ENCODE results near the gene FBXO8. TPM values are rescaled to one million over a fixed set of nuclear protein-coding genes. Genes with fewer than 3 reads are reported as not detected.
A peak's percentile ranks its signal among the peaks of the same experiment; 100 is the strongest.

Gene FBXO8
- total and polyA plus RNA-seq, 9 donors: 12.0 to 22.0 (median 14.5) TPM

DNA sequence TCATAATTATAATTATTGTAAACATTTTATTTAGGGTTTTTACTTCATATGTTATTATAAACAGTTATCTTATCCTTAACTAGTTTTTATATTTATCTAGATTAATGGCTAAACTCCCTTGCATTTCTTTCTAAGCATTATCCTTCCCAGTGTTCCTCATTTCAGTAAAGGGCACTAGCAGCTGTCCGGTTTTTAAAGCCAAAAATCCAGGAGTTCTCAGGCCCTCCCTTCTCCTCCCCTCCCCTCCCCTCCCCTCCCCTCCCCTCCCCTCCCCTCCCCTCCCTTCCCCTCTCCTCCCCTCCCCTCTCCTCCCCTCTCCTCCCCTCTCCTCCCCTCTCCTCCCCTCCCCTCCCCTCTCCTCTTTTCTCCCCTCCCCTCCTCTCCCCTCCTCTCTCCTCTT is 58.9 kb downstream of the FBXO8 start:
- no peak for DNase-seq
- H3K27ac ChIP-seq (ENCODE audit: low read length): no peak overlapping the region
- no peak overlapping the region for H3K4me3 ChIP-seq (ENCODE audit: low read length)
- no peaks in the 10 kb centered on the region for H3K9me3 ChIP-seq (replicated peaks; ENCODE audit: control insufficient read depth, low read depth, low read length)
- WGBS (ENCODE audit: insufficient coverage): no CpG with 5 or more reads among the region's 1 CpG
- H3K27me3 ChIP-seq (ENCODE audit: control insufficient read depth, insufficient read depth, low read length): peaks cover 9% of the 10 kb centered on the region
- no peaks in the 10 kb centered on the region for H3K4me1 ChIP-seq (ENCODE audit: control insufficient read depth, insufficient read depth, low read length)
- H3K36me3 ChIP-seq (ENCODE audit: control insufficient read depth, insufficient read depth, low read length): no peaks in the 10 kb centered on the region

DNA sequence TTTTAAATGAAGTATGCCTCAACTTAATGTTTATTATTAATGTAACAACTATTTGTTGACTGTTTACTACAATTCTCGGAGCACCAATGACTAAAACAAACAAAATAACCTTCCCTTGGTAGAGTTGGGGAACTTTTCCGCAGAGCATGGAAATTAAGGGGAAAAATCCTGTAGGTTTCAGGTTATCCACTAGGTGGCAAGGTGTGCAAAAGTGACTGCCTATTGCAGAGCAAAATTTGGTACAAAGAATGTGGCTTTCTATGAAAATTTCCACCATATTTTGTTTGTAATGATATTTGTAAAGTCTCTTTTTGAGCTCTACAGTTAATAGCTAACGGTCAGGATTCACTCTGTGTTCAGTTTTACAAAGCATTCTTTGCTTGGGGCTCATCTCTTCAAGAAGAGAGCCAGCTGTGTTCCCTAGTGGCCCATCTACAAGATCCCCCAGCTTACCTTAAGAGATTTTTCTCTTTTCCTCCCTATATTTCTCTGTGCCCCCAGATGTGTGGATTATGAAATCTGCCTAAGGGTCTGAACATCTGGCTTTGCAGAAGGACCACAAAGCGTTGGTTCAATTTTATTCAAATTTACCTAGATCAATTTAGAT is 61.1 kb downstream of the FBXO8 start:
- H3K4me1 ChIP-seq (ENCODE audit: control insufficient read depth, insufficient read depth, low read length): peaks cover 11% of the 10 kb centered on the region
- WGBS (ENCODE audit: insufficient coverage): 40% methylated on average over 1 of the region's 4 CpGs
- no peaks in the 10 kb centered on the region for H3K9me3 ChIP-seq (replicated peaks; ENCODE audit: control insufficient read depth, low read depth, low read length)
- no peak overlapping the region for H3K4me3 ChIP-seq (ENCODE audit: low read length)
- no peaks in the 10 kb centered on the region for H3K36me3 ChIP-seq (ENCODE audit: control insufficient read depth, insufficient read depth, low read length)
- H3K27me3 ChIP-seq (ENCODE audit: control insufficient read depth, insufficient read depth, low read length): peaks cover 22% of the 10 kb centered on the region
- DNase-seq: peak; percentile 22
- H3K27ac ChIP-seq (ENCODE audit: low read length): no peak overlapping the region

GRCh38 chr4:174218127-174218790 is 65.2 kb downstream of the FBXO8 start:
- no peak for DNase-seq
- 24% methylated on average over 7 of the region's 26 CpGs for WGBS (ENCODE audit: insufficient coverage)
- Histone ChIP-seq H3K36me3 (ENCODE audit: control insufficient read depth, insufficient read depth, low read length) (no peaks in the 10 kb centered on the region), H3K4me3 (ENCODE audit: low read length) (peak overlapping the region; percentile 28), H3K4me1 (ENCODE audit: control insufficient read depth, insufficient read depth, low read length) (peaks cover 31% of the 10 kb centered on the region), H3K27ac (ENCODE audit: low read length) (no peak overlapping the region), H3K9me3 (replicated peaks; ENCODE audit: control insufficient read depth, low read depth, low read length) (no peaks in the 10 kb centered on the region), H3K27me3 (ENCODE audit: control insufficient read depth, insufficient read depth, low read length) (peaks cover 50% of the 10 kb centered on the region)

DNA sequence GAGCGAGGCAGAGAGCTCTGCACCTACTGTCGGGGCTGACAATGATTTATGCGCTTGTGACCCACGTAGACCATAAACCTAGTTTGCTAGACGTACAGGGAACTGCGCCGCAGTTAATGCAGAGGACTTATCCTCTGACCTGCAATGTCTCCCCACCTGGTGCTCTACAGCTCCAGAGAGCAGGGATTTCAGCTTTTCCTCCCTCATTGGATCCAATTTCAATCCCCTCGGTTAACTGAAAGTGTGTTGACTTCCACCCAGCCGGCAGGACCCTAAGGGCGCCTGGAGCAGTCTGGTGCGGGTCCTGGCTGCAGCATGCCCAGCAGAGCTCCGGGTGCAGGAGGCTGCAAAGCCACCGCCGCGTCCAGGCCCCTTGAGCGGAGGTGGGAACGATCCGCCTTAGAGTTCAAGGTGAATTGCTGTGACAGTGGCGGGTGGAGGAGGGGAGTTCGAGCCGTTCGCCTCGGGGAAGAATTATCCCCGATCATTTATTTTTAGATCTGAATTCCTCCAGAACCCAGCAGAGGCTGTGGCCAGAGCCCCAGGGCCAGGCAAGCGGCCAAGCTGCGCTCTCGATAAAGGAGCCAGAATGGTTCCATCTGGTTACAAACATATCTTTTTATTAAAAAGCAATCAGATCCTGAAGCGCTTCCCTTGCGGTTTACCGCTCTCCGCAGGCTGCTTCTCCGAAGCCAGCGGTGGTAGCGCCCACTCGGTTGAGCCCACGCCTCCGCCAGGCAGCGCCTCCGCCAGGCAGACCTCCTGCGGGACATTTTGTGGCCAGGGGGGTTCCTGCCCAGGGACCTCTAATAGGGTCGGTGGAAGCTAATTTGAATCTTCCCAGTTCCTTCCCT is 66.0 kb downstream of the FBXO8 start:
- no peaks in the 10 kb centered on the region for H3K9me3 ChIP-seq (replicated peaks; ENCODE audit: control insufficient read depth, low read depth, low read length)
- H3K4me1 ChIP-seq (ENCODE audit: control insufficient read depth, insufficient read depth, low read length): peaks cover 31% of the 10 kb centered on the region
- no peaks in the 10 kb centered on the region for H3K36me3 ChIP-seq (ENCODE audit: control insufficient read depth, insufficient read depth, low read length)
- H3K27me3 ChIP-seq (ENCODE audit: control insufficient read depth, insufficient read depth, low read length): peaks cover 55% of the 10 kb centered on the region
- H3K27ac ChIP-seq (ENCODE audit: low read length): no peak overlapping the region
- peak overlapping the region; percentile 28 for H3K4me3 ChIP-seq (ENCODE audit: low read length)
- 2% methylated on average over 40 of the region's 41 CpGs for WGBS (ENCODE audit: insufficient coverage)
- DNase-seq: peak; percentile 41

DNA sequence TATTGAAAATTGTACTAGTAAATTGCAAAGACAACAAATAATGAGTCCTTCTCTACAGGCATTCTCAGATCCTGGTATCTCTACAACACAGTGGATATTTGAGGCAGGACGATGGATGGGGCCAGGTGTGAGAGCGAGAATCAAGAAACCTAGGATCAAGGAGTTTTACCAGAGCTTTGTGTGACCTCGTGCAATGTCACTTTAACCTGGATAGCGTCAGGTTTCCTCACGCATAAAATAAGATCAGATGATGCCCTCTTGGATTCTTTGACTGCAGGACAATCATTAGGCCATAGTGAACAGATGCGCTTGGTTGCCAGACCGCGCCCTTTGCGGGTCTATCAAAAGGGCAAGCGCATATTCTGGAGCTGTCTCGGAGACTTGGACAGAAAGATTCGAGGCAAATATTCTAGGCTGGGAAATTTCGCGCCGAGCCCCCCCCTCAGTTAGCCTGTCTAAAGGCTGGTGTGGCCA is 66.6 kb downstream of the FBXO8 start:
- Histone ChIP-seq H3K36me3 (ENCODE audit: control insufficient read depth, insufficient read depth, low read length) (no peaks in the 10 kb centered on the region), H3K27ac (ENCODE audit: low read length) (no peak overlapping the region), H3K4me3 (ENCODE audit: low read length) (no peak overlapping the region), H3K9me3 (replicated peaks; ENCODE audit: control insufficient read depth, low read depth, low read length) (no peaks in the 10 kb centered on the region), H3K27me3 (ENCODE audit: control insufficient read depth, insufficient read depth, low read length) (peaks cover 60% of the 10 kb centered on the region), H3K4me1 (ENCODE audit: control insufficient read depth, insufficient read depth, low read length) (peaks cover 32% of the 10 kb centered on the region)
- no peak for DNase-seq
- WGBS (ENCODE audit: insufficient coverage): 16% methylated on average over 14 of the region's 15 CpGs

- H3K4me3 ChIP-seq (ENCODE audit: low read length): no peak overlapping the region
- no peaks in the 10 kb centered on the region for H3K36me3 ChIP-seq (ENCODE audit: control insufficient read depth, insufficient read depth, low read length)
- no peak overlapping the region for H3K27ac ChIP-seq (ENCODE audit: low read length)
- H3K4me1 ChIP-seq (ENCODE audit: control insufficient read depth, insufficient read depth, low read length): peaks cover 37% of the 10 kb centered on the region
- peak; percentile 12 for DNase-seq
- 7% methylated on average over 2 of the region's 11 CpGs for WGBS (ENCODE audit: insufficient coverage)
- H3K9me3 ChIP-seq (replicated peaks; ENCODE audit: control insufficient read depth, low read depth, low read length): no peaks in the 10 kb centered on the region
- peaks cover 64% of the 10 kb centered on the region for H3K27me3 ChIP-seq (ENCODE audit: control insufficient read depth, insufficient read depth, low read length)
Observed at GRCh38 chr4:174215961-174216680, 67.3 kb downstream of the FBXO8 start.

- Histone ChIP-seq H3K27ac (ENCODE audit: low read length) (no peak overlapping the region), H3K4me1 (ENCODE audit: control insufficient read depth, insufficient read depth, low read length) (peaks cover 37% of the 10 kb centered on the region), H3K4me3 (ENCODE audit: low read length) (no peak overlapping the region), H3K9me3 (replicated peaks; ENCODE audit: control insufficient read depth, low read depth, low read length) (no peaks in the 10 kb centered on the region), H3K36me3 (ENCODE audit: control insufficient read depth, insufficient read depth, low read length) (no peaks in the 10 kb centered on the region), H3K27me3 (ENCODE audit: control insufficient read depth, insufficient read depth, low read length) (peaks cover 68% of the 10 kb centered on the region)
- no CpG with 5 or more reads among the region's 5 CpGs for WGBS (ENCODE audit: insufficient coverage)
- no peak for DNase-seq
Observed at GRCh38 chr4:174215057-174215456, 68.4 kb downstream of the FBXO8 start.

DNA sequence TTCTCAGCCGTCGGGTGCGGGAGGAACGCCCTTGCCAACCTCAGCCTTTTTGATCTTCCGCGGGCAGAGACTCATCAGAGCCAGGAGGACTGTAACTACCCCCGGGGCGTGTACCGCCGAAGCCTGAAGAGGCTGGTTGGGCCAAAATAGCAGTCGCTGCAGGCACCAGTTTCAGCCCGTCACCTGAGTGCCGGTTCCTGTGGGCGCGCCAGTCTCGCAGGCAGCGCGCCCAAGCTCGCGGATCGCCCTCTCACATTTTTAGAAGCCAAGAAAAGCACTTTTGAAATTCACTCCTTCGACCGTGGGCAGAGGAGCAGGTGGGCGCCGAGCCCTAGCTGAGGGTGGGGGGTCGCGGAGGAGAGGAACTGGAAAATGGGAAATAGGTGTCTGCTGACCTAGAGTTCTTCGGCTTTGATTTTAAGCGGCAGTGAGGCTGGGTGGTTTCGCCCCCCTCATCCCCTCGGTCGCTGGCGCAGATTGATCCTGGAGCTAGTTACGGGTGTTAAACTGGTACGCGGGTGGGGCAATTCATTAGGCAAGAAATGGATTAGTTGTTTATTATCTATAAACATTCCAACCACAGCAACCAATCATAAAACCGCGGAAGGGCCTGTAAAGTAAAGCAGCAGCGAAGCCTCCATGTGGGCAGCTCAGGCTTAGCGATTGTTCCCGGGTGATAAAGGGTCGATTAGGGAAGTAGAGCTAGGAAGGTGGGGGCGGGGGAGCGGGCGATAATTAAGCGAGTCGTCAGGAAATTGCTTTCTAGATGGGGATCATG is 69.2 kb downstream of the FBXO8 start:
- H3K27ac ChIP-seq (ENCODE audit: low read length): no peak overlapping the region
- no peaks in the 10 kb centered on the region for H3K36me3 ChIP-seq (ENCODE audit: control insufficient read depth, insufficient read depth, low read length)
- peak; percentile 17 for DNase-seq
- no peaks in the 10 kb centered on the region for H3K9me3 ChIP-seq (replicated peaks; ENCODE audit: control insufficient read depth, low read depth, low read length)
- H3K4me1 ChIP-seq (ENCODE audit: control insufficient read depth, insufficient read depth, low read length): peaks cover 37% of the 10 kb centered on the region
- peaks cover 68% of the 10 kb centered on the region for H3K27me3 ChIP-seq (ENCODE audit: control insufficient read depth, insufficient read depth, low read length)
- peak overlapping the region; percentile 26 for H3K4me3 ChIP-seq (ENCODE audit: low read length)
- 7% methylated on average over 34 of the region's 47 CpGs for WGBS (ENCODE audit: insufficient coverage)

DNA sequence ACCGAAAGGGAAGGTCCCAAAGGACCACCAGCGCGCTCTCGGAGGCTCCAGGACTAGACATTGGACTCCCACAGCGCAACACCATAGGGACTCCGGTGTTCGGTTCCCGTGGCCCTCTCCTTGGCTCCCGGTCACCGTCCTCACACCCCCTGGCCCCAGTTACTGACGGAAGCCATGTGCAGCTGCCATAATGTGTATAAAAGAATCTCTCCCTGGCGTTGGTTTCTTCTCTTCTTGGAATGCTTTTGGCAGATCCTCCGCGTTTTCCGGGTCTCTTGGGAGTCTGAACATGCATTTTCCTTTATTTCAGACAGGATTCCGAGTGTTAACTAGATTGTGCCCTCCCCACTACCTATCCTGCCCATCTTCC is 69.8 kb downstream of the FBXO8 start:
- Histone ChIP-seq H3K27me3 (ENCODE audit: control insufficient read depth, insufficient read depth, low read length) (peaks cover 68% of the 10 kb centered on the region), H3K4me3 (ENCODE audit: low read length) (peak overlapping the region; percentile 26), H3K9me3 (replicated peaks; ENCODE audit: control insufficient read depth, low read depth, low read length) (no peaks in the 10 kb centered on the region), H3K27ac (ENCODE audit: low read length) (no peak overlapping the region), H3K4me1 (ENCODE audit: control insufficient read depth, insufficient read depth, low read length) (peaks cover 37% of the 10 kb centered on the region), H3K36me3 (ENCODE audit: control insufficient read depth, insufficient read depth, low read length) (no peaks in the 10 kb centered on the region)
- DNase-seq: peak; percentile 47
- WGBS (ENCODE audit: insufficient coverage): 1% methylated on average over 14 of the region's 16 CpGs

All from muscle of leg (tissue), 11 donors.